Measurements from ENCODE around the gene SAMD8.

The SAMD8 gene

DNA sequence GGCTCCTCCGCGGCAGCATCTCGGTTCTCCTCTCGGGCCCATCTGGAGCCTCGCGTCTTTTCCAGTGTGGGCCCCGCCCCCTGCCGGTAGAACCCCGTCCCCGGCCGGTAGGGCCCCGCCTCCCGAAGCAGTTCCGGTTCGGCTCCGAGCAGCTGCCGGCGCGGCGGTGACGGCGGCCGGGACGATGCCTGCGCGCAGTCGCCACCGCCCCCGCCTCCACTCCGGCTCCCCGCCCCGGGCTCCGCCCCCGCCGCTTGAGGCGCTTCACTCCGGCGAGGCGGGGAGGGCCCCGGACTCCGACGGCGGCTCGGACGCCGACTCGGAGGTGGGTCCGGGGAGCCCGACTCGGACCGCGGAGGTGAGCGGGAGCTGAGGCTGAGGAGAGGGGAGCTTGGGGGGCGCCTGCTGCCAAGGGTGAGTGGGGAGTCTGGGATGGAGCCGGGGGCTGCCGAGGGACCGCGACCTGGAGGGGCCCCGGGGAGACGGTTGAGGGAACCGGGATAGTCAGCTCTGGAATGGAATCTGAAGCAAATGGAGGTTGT lies at the start of gene SAMD8:
Gene SAMD8 (plus strand): TSS at position 292 of the 542 bp plus-strand sequence. CDS start 38,873 bp downstream, outside the sequence.
- DNase-seq: peak; percentile 97

DNA sequence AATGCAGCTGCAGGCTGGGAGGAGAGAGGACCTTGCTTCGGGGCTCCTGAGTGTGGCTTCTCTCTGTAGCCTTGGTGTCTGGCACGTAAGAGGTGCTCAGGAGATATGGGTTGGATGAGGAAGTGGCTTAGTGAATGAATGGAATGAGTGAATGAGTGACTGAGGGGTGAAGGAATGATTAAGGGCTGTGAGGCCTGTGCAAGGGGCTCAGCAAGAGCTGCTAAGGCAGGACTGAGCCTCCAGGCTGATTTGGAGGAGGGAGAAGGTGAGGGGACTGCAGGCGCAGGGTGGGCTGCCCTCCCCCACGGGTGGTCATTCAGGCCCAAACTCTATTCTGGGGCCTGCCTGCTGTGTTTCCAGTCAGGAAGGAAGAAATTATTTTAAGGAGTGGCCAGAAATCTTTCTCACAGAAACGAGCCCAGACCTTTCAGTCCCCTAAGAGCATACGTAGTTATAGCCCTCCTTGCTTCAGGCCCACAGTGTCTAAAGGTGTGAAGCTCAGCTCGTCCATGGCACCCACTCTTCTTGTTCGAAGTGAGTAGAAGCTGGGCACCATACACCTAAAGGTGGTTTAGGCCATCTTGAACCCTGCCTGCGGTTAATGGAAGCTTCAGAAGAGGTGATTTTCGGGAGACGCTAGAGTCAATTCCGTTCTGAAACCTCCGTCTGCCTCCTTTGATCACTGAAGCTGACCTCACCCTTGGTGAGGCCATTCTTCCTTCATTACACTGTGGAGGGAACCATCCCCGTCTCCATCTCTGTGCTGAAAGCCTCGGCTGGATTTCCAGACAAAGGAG lies 49.5 kb upstream of the SAMD8 start:
- no peak for DNase-seq

DNA sequence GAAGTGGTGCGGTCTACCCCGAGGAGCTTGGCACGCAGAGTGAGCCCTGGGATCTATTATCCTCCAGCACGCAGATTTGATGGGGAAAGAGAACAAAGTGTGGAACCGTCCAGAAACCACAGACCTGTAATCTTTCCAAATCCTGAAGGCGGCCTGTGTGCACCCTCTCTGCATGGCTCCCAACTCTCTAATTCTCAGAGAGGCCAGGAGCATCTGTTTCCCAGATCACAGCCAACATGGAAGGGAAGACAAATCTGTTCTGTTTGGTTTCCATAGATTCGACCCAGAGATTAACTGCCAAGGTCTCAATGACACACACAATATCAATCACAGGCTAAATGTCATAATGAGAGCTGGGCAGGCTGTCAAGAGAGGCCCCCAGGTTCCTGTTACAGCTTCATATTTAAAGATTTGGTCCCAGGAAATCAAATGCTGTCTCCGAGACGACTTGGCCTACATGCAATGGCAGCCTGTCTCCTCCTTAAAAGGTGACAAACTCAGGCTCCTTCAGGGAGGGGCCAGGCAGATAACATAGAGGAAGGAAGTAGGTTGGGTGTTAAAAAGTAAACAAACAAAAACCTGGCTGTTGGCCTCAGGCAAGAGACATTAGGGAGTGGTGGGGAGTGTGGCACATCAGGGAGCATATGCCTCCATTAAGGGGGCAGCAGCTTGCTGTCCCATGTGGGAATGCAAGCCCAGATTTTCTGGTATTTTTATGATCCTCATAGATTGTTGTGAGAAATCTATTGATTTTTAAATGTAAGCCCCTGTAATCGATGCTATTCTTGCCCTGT lies 48.8 kb upstream of the SAMD8 start:
- peak; percentile 28 for DNase-seq

DNA sequence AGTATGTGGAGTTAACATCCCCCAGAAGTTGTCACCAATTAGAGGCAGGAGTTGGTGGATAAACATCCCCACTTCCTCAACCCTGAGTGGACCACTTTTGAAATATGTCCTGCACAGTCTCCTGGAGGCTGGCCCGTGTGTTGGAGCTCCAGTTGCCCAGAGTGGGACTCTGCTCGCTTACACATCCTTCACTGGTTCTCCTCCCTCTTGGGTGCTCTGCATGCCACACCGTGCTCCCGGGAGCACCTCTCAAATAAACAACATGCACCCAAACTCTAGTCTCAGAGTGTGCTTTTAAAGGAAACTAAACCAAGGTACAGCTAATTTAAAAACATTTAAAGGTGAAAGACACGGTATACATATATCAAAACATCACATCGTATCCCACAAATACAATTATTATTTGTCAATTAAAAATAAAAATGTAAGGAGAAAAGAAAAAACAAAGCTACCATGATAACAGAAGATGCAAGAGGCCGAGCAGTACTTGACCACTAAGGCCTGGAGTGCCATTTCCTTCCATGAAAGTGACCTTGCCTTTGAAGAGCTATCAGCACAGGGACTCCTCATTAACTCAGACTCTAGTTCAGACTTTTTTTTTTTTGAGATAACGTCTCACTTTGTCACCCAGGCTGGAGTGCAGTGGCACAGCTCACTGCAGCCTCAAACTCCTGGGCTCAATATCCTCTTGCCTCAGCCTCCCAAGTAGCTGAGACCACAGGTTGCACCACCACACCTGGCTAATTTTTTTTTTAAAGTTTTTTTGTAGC lies 47.8 kb upstream of the SAMD8 start:
- DNase-seq: no peak

DNA sequence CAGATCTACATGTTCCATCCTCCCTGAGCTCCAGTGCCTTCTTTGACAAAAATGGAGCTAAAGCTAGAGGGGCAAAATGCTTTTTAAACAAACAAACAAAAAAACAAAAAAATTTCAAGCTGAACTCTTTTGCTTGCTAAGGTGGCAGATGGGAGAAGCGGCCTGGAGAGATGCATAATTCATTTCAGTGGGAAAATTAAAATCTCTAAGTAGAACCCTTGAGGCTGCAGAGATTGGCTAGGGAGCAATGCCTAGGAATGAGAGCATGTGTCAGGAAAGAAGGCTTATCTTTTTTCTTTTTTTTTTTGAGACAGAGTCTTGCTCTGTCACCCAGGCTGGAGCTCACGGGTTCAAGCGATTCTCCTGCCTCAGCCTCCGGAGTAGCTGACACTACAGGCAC lies 46.4 kb upstream of the SAMD8 start:
- DNase-seq: no peak

DNA sequence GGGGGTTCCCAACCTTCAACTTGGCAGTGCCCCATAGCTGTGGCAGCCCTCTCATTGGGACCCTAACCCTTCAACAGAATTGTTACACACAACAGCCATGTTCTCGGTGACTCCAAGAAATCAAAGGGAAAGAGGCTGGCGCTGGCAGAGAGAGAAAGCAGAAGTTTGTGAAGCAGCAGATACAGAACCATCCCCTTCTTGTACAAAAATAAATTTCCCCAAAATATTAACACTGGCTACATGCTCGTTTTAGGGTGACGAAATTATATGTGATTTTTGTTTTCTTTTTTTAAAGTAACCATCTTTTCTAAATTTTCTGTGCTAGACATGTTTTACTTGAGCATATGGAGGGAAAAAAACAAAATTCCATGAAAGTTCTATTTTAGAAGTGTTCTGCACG lies 45.2 kb upstream of the SAMD8 start:
- no peak for DNase-seq

DNA sequence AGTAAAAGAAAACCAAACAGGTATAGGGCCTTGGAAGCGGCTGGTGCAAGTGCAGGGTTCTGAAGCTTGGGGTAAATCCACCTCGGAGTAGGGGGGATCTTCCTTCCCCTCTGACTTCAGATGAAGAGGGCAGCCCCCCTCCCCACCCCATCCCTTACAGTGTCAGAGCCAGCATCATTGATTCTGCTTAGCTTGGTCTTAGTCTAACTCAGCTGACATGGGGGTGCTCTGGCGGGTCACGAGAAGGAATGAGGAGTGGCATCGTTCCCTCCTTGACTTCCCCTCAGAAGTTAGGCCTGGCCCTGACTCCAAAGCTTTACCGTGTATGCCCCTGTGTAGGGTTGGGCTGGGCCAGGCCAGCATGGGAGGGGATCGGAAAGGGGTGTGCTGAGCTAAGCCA lies 44.2 kb upstream of the SAMD8 start:
- no peak for DNase-seq

DNA sequence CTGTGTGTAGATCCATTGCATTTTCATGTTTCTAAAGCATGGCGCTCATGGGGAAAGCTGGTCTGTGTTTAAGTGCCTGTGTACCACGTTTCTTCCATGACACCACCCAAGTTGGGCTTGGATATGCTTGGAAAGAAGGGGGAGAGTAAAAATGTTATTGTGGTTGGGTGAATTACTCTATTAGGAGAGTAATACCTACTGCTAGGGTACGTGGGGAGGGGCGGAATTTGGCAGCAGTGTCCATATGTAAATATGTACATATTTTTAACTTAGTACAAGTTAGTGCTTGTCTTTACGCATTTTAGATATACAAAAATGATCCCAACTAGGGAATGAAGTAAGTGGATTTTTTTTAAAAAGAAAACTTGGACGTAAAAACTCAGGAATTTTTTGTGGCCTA lies 42.9 kb upstream of the SAMD8 start:
- no peak for DNase-seq

DNA sequence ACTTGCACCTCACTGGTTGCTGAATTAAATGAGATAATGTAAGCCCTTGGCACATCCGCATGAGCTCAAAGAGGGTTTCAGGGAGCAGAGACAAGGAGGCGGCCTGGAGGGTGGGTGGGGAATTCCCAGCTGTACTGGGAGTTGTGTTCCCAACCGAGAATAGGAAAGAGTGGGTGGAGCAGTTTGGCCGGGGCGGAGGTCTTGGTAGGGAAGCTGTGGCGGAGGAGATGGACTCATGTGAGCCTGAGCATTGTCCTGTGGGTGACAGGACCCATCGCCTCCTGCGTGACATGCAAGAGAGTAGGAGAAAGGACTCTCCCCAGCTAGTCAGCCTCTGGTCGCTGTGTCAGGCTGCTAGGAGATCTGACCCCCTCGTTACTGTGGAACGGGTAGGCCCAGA lies 41.0 kb upstream of the SAMD8 start:
- DNase-seq: no peak

DNA sequence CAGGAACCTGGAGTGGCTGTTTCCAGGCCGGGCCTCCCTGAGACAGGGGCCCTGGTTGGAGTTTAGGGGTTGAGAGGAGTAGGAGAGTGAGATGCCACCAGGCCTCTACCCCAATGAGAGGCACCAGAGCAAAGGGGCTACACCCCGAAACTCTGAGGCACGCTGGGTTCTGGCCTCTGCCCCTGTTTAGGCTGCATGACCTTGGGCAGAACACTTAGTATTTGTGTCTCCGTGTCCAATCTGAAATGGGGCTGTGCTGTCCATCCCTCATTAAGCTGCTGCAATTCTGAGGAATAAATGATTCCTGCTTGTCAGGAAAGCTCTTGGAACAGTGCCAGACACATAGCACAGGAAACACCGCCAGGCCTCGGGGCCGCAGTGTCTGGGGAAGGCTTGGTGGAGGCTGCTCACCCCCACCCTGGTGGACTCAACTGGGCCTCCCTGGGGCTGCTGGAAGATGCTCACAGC lies 40.5 kb upstream of the SAMD8 start:
- no peak for DNase-seq

DNA sequence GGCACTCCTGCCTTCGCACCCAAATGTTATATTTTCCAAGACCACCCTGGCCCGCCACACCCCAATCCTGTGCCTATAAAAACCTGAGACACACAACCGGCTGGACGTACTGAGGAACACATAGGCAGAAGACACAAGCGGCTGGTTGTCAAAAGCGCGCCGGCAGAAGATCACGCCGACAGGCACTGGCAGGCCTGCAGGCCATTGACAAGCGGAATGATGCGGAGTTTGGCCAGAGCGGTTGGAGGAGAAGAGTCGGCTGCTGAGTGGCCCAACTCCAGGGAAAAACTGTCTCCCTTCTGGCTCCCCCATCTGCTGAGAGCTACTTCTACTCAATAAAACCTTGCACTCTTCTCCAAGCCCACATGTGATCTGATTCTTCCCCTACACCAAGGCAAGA lies 39.7 kb upstream of the SAMD8 start:
- DNase-seq: no peak

DNA sequence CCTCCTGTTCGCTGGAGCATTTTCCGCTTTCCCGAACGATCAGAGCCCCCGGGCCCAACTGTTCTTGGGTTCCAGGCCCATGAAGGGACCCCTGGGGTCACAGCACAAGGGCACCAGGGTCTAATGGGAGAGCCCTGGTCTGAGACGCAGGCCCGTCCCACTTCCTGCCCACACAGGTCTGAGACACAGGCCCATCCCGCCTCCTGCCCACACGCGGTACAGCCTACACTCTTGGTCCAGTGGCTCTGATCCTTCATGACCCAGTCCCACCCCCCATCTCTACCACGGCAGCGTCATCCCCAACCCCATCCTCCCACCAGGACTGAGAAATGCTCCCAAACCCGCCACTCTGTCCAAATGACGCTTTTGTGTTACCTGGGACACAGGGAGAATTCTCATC lies 38.7 kb upstream of the SAMD8 start:
- no peak for DNase-seq

DNA sequence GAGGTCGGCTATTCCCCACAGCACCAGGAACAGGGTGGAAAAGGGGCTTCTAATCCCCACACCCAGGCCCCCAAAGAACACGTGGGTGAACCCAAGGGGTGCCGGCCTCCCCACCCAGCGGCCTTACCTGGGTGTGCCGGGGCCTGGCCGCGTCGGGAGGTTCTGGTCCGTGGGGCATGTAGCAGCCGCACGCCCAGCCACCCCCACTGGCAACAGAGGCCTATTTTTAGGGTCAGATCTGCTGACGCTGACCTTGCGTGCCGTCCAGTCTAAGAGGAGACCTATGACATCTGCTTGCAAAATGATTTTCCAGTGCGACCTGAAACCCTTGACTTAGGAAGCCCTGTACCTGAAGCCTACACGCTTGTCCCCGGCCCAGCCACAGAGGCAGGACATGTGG lies 38.0 kb upstream of the SAMD8 start:
- no peak for DNase-seq

DNA sequence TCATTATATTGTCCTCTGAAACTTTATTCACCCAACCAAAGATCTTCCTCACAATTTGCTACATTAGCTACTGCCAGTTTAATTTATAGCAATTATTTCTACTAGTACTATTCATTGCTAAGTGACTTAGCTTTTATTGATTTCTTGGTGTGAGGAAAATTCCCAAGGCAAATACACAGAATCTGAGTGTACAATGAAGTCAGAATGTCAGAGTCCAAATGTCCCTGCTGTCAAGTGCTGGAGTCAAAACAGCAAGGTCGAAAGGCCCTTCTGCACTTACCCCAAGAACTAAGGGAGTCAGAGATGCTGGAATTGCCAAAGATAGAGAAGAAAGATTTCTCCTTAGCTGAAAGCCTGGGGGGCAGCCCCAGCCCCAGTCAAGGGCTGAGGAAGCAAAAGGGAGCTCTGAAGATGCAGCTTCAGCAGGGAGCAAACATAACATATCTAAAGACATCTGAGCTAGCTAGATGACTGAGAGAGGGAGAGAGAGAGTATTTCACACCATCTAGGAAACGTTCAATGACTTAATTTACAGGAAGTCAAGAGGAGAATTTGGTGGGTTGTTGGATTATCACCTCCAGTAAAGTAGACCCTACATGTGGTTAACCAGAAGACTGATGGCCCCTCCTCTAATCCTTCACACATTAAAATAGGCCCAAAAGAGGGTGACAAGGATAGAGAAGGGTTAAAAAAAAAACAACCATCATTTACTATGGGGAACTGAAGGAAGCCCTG lies 36.6 kb upstream of the SAMD8 start:
- DNase-seq: no peak

DNA sequence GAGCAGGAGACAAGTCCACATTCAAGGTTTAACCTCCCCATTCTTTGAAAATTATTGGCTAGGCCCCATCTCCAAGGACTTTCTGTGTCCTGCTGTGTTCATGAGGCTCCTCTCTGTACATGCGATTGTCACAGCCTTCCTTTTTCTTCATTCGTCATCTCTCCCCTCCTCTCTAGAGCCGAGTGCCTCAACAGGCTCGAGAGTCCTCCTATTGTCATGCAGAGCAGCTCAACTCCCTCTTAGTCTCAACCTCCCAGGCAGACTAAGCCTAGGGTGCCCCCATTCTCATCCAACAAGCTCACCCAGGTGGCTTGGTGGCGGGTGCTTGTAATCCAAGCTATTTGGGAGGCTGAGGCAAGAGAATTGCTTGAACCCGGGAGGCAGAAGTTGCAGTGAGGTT lies 35.1 kb upstream of the SAMD8 start:
- no peak for DNase-seq

DNA sequence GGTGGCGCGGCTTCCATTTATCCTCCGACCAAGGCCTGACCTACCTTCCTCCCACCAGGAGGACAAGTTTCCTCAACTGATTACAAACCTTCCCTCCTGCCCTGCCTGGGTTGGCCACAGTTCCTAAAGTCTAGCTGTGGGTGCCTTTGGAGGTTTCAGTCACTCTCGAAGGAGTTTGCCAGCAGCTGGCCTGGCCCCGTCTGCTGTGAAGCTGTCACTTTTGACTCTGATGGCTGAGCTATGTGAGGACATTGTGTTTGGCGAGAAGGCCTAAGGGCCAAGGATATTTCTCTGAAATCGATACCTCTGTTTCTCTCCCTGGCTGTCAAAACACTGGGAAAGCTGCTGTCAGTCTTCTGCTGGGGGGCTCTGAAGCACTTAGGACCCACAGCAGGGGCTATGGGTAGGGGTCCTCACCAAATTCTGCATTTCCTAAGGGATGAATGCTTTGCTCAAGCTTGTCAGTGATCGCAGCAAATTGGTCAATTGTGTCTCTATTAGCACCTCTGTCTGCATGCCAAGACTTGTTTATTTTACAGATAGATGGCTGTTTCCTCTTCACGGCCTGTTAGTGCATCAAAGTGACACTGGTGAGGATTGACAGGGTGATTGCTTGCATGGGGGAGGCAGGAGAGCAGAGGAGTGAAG lies 31.9 kb upstream of the SAMD8 start:
- DNase-seq: no peak

DNA sequence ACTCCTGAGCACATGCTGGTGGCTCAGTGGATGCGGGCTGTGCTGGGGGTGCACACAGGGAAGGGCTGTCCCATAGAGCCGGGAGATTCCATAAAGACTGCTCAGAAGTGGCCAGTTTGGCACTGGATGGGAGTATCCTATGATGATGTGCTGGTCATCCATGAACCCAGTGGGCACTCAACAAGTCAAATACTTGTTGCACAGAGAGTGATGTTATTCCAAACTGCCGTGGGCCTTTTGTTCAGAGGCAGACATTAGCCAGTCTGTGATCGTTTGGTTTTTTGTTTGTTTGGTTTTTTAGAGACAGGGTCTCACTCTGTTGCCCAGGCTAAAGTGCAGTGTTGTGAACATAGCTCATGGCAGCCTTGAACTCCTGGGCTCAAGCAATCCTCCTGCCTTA lies 30.9 kb upstream of the SAMD8 start:
- no peak for DNase-seq

DNA sequence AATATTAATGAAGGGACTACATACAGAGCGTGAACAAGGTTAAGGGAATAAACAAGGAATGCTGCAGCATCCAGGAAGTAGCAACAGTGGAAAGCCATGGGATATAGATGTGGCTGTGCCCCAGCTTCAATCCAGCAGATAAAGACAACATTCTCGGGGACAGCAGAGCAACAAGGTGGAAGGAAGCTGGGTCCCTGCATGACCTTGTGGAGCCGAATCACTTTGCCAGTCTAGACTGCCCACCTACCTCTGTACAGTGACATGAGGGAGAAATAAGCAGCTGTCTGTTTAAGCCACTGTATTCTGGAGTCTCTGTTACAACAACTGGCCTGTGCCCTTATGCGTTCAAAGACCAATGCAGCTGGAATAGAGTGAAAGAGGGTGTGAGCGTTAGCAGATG lies 30.1 kb upstream of the SAMD8 start:
- DNase-seq: no peak

DNA sequence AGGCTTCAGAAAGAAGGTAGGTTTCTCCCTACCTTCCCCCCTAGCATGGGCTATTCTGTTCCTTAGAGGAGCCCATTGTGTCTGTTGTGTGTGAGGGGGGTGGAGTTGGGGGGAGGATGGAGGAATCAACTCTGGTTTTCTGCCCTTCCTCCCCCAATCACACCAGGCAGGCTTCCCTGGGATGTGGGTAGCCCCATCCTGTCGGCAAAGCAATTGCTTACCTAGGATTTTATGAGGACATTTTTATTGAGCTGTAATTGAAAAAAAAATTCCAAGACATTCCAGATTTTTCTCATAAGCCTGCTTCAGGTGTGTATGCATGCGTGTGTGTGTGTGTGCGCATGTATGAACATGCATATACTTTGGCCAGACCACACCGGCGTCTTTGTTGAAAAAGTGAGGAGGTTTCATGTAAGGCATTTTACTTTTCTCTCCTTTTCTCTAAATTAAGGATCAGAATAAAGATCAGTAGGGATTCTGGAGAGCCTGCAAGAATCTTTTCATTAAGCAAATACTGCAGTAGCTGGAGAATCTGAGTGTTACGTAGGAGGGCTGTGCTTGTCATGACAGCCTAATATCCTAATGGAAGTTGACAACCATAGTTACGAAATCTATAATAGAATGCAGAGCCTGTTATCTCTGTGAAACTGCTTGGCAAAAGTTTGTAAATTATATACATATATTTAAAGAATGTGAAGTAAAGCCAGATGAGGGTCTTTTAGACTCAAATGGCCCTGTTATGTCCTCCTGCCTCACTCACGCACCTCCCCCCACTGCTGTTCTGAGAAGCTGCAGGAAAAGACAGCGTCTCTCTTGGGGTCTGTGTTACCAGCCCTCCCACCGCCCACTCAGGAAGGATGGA lies 27.3 kb upstream of the SAMD8 start:
- no peak for DNase-seq

DNA sequence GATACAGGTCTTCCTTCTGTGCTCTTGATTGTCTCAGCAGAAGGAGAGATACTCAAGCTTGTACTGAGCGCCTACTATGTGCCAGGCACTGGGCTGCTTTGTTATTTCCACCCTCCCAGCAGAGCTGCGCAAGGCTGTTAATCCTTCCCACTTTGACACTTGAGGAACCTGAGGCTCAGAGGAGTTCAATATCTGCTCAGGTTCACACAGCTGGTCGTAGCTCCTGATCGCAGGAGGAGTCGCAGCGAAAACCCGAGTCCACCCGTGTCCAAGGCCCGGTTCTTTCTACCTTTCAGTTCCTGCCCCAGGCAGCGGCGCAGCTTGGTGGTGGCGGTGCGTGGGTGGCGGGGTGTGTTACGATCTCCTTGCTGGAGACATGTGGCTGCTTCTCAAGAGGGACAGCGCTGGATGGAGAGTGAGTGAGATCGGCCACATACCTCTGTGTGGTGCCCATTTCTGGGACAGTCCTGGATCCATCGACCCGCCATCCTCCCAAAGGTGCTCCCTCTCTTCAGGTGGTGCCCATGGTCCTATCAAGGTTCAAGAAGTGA lies 26.5 kb upstream of the SAMD8 start:
- DNase-seq: no peak

Measured in hematopoietic multipotent progenitor cell treated with erythropoietin and hydrocortisone succinate and interleukin-3 and kit ligand, for 6 days (in vitro differentiated cells).